GM04504 (cell line): ENCODE data around the gene LAMB4.

Experiments used
- DNase-seq: peaks from one replicate; pipeline ENCODE4 v3.0.0-alpha.2; 2012; ENCODE audit warnings: low read depth

The LAMB4 gene

GRCh38 chr7:108143658-108144420 lies 13.7 kb upstream of the LAMB4 start:
- no peak for DNase-seq

DNA sequence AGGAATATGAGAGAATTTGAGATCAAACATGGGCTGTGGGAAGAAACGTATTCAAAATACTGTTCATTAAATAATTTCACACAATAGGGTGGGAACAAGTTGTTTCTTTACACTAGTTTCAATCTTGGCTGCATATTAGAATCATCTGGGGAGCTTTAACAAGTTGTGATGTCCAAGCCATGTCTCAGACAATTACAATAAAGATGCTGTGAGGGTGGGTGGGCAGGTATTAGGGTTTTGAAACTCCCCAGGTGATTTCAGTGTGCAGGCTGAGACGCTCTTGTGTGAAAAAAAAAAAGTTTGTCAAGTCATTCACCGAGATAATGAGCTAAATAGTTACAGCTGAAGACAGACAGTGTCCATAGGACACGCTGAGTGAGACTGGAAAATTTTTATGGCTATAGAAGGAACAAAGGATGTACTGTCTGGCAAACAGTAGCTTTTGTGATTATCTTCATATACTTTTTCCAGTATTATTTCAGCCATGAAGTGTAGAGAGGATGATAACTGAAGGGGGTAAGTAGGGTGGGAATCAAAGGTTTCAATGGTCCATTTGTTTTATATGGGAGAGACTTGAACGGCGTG lies 12.6 kb upstream of the LAMB4 start:
- DNase-seq: no peak

DNA sequence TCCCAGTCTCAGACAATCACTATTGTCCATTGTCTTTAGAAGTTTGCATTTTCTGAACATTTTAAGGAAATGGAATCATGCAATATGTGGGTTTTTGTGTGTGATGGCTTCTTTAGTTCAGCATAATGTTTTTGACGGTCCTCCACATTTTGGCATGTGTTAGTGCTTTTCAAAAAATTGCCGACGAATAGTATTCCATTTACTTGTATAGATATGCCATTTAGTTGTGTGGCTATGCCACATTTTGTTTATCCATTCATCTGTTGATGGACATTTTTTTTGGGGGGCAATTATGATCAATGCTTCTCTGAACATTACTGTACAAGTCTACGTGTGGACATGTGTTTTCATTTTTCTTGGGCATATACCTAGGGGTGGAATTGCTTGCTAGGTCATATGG lies 12.0 kb upstream of the LAMB4 start:
- DNase-seq: no peak

DNA sequence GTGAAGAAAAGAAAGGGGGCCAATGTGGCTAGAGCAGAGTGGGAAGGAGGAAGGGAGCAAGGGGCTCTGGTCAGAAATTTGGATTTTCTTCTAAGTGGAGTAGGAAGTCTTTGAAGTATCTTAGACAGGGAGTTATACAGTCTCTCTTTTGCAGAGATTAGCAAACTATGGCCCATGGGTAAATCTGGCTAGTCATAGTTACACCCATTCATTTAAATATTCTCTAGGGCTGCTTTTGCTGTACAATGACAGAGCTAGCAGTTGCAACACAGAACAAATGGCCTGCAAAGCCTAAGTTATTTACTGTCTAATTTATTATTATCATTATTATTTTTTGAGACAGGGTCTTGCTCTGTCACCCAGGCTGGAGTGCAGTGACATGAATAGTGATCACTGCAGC lies 10.5 kb upstream of the LAMB4 start:
- no peak for DNase-seq

GRCh38 chr7:108138911-108139310 lies 8.8 kb upstream of the LAMB4 start:
- no peak for DNase-seq

DNA sequence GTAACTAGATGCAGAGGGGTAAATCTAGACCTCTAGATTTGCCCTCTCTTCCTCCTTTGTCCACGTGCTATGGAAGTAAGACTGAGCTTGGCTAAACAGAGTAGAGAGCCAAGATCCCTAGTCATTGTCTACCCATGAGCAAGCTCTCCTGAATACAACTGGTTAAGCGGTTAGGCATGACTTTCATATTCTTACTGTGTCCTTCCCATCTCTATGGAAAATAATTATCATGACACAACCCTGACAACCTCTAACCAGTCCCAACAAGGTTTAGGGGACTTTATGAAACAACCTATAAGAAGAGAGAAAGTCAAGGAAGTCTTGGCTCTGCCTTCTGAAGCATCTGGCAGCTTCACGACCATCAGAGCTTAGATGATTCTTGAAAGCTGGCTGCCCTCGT lies 7.8 kb upstream of the LAMB4 start:
- no peak for DNase-seq

GRCh38 chr7:108137040-108137439 lies 6.9 kb upstream of the LAMB4 start:
- no peak for DNase-seq

DNA sequence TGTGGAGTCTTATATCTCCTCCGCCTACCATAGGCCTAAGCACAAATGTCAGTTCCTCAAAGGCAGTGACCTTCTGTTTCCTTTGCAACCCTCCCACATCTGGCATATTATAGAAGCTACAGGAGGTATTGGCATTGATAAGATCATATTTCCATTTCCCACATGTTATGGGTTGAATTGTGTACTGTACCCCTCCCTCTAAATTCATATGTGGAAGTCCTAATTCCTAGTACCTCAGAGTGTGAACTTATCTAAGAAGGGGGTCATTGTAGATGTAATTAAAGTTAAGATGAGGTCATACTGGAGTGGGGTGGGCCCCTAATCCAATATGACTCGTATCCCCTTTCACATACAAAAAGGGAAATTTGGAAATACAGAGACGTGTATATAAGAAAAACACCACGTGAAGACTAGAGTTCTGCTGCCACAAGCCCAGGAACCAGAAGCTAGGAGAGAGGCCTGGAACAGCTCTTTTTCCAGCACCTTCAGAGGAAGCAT lies 6.1 kb upstream of the LAMB4 start:
- no peak for DNase-seq

DNA sequence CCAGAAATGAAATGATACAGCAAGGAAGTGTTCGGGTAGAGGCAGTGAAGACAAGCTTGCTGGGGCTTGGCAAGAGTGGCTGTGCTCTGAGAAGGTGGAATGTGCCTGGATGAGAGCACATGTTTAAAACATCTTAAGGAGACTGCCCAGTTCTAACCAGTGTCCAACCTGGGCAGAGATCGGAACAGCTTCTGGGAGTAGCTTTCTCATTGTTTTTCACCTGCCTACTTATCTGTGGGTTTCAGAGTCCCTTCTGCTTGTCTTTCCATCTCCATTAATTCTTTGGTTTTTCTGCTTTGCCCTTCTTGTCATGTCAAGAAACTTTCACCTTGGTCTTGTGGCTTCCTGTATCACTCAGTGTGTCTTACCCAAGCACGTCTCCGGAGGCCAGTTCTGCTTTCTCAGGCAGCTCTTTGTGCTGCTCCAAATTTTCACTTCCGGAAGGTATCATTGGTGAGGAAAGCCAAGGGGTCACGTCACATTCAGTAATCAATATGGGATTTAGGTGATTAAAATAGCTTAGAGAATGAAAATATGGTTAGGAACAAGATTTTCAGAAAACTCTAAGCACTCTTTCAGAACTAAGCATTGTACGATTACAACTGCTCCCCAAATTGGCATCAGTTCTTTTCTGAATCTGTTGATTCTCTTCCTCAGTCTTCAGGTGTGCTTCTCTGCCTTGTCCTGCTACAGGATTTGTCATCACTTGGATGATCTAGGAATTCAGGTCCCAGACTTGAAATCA lies 5.5 kb upstream of the LAMB4 start:
- DNase-seq: no peak

DNA sequence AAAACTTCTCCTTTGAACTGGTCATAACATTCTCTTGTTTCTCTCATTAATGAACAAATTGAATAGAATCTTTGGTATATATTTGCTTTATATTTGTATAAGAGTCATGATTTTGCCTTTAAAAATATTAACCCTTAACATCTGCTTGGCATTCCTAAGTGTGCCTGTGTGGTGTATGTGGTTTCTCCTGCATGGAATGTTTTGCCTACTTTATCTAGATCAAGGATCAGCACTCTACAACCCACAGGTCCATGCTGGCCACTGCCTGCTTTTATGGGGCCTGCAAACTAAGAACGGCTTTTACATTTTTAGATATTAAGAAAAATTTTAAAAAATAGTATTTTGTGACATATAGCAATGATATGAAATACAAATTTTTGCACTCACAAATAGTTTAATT lies 4.3 kb upstream of the LAMB4 start:
- no peak for DNase-seq

- DNase-seq: no peak
Measured at GRCh38 chr7:108132551-108133265, 2.5 kb upstream of the LAMB4 start.

GRCh38 chr7:108129018-108129965 lies 869 bp downstream of the LAMB4 start:
- no peak for DNase-seq

DNA sequence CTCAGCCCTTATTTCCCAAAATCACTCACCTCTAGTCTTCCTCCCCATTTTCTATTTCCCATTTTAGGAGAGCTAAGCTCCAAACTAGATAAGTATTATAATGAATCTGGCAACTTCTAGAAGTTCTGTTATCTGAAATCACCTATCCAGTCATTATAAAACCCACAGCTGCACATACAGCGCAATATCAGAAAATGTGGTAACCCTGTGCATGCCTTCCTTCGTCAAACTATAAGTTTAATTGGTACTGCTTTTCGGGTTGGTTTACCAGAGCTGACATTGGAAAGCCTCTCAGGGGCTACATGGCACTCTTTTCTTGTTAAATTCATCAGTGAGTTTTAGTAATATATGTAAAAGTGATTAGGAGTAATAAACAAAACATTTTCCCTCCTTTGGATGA lies 1.6 kb downstream of the LAMB4 start:
- no peak for DNase-seq

- DNase-seq: no peak
Measured at GRCh38 chr7:108127461-108127860, 2.7 kb downstream of the LAMB4 start.

DNA sequence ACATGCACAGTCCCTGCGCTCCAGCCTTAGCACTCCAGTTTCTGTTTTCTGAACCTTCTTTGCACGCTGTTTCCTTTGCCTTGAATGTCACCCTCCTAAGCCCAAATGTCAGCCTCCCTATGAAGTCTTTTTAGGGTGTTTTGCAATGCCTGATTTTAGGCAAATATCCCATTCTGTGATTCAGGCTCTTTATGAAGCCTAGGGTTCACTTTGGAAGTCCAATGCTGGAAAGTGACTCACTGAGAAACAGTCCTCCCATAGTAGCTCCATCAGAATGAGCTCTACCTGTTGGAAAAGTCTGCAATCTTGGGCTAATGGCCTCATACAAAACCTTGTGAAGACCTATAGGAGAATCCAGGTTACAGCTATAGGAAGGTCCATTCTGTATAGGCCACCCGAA lies 5.3 kb downstream of the LAMB4 start:
- DNase-seq: no peak

DNA sequence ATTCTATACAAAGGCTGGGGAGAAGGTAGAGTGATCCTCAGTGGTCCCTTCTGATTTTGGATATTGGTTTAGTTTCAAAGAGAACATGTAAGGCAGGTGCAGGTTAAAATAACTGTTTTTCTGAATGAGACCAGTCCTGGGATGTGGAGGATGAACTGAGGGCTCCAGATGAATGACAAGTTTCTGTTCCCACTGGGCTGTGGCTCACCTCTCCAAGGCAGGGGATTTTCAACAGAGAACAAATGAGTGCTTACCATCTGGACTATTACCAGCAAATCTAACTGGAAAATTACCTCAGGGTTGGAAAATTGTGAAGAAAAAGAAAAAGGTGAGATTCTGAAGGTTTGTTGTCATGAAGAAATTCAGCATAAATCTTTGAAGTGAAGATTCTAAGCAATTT lies 8.0 kb downstream of the LAMB4 start:
- no peak for DNase-seq

GRCh38 chr7:108120933-108121332 lies 9.2 kb downstream of the LAMB4 start:
- DNase-seq: no peak

- DNase-seq: no peak
Measured at GRCh38 chr7:108120196-108120595, 10.0 kb downstream of the LAMB4 start.

DNA sequence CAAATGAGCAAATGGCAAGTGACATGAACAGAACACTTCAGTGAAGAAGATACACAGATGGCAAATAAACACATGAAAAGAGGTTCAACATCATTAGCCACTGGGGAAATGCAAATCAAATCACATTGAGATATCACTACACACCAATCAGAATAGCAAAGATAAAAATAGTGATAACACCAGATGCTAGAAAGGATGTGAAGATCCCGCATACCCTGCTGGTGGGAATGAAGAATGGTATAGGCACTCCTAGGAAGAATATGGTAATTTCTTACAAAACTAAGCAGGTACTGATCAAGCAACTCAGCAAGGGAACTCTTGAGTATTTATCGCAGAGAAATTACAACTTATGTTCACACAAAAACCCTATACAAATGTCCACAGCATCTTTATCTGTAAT lies 11.2 kb downstream of the LAMB4 start:
- DNase-seq: no peak

- no peak for DNase-seq
Measured at GRCh38 chr7:108114117-108114841, 15.9 kb downstream of the LAMB4 start.

- no peak for DNase-seq
Measured at GRCh38 chr7:108112683-108113082, 17.5 kb downstream of the LAMB4 start.
